ENCODE data around the gene CDK3. TPM values are rescaled to one million over a fixed set of nuclear protein-coding genes. Genes with fewer than 3 reads are reported as not detected.

Gene CDK3
- total and polyA plus RNA-seq, 2 of the 4 experiments (the other 2 are of a cell fraction), result 0.72 to 8.8 TPM

DNA sequence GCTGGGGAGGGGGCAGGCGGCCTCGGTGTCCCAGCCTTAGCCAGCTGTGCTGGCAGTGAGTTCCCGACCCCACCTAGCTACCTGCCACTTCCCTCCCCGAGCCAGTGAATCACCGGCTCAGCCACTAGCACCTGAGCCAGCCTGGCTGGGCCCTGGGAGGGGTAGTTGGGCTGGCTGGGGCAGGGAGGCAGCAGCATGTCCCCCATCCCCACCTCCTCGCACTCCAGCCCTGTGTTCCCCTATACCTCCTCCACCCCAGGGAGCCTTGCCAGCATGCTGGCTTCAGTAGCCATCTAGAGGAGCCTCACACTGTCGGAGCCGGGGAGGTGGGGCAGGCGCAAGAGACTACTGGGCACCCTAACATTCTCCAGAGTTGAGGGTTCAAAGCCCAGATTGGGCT lies 23.7 kb downstream of the CDK3 start:
- Histone ChIP-seq H3K79me1 (ENCODE audit: low read depth in 1 of 2, low read length in 2 of 2) (no peaks in the 10 kb centered on the region), H2AFZ (replicated peaks; ENCODE audit: low read length, poor library complexity) (no peak overlapping the region), H3K27ac (ENCODE audit: insufficient read depth, low read length) (no peak overlapping the region), H3K36me3 (ENCODE audit: control insufficient read depth, insufficient read depth, low read length) (no peaks in the 10 kb centered on the region), H4K5ac (ENCODE audit: low read depth, low read length) (no peak overlapping the region), H3K27me3 (ENCODE audit: control insufficient read depth, insufficient read depth, low read length) (peaks cover 10% of the 10 kb centered on the region), H4K91ac (ENCODE audit: insufficient read depth, low read depth, low read length) (no peak overlapping the region), H3K4ac (ENCODE audit: low read depth, low read length) (no peak overlapping the region), H2BK20ac (ENCODE audit: low read depth, low read length) (no peak overlapping the region), H4K8ac (ENCODE audit: low read depth in 2 of 2, low read length in 2 of 2) (no peak overlapping the region), H3K4me2 (ENCODE audit: low read depth, low read length) (no peak overlapping the region), H2AK9ac (replicated peaks; ENCODE audit: low read depth, low read length, poor library complexity) (no peak overlapping the region), H3K9me3 (ENCODE audit: control insufficient read depth, insufficient read depth, low read length) (no peaks in the 10 kb centered on the region), H3K9ac (ENCODE audit: low read depth, low read length) (no peak overlapping the region), H2BK15ac (ENCODE audit: low read depth, low read length) (no peak overlapping the region), H3K4me1 (ENCODE audit: control insufficient read depth, insufficient read depth, low read length) (no peaks in the 10 kb centered on the region), H3K56ac (ENCODE audit: extremely low read depth, insufficient read depth, low read length) (no peak overlapping the region), H3K18ac (ENCODE audit: low read depth, low read length) (no peak overlapping the region), H2BK5ac (ENCODE audit: low read depth, low read length, poor library complexity, severe bottlenecking) (no peak overlapping the region), H2BK120ac (ENCODE audit: low read depth, low read length) (no peak overlapping the region), H3K9me1 (ENCODE audit: insufficient read depth, low read length) (no peaks in the 10 kb centered on the region), H3K23ac (ENCODE audit: low read depth, low read length) (no peak overlapping the region), H3K14ac (replicated peaks; ENCODE audit: low read depth, low read length) (no peak overlapping the region), H4K20me1 (ENCODE audit: insufficient read depth, low read length) (no peaks in the 10 kb centered on the region), H2AK5ac (ENCODE audit: low read depth, low read length) (no peak overlapping the region), H3K4me3 (ENCODE audit: insufficient read depth, low read depth, low read length) (no peak overlapping the region)
- no CpG with 5 or more reads among the region's 9 CpGs for WGBS, 2 experiments (ENCODE audit: extremely low coverage in 2 of 2, insufficient read length in 1 of 2)
- TF ChIP-seq CEBPB (IDR thresholded peaks at IDR 0.05; ENCODE audit: low read depth, low read length) (no peak), BHLHE40 (IDR thresholded peaks at IDR 0.05; ENCODE audit: low read depth, low read length) (no peak), NFE2L2 (IDR thresholded peaks at IDR 0.05; ENCODE audit: low read depth, low read length) (no peak), RAD21 (IDR thresholded peaks at IDR 0.05; ENCODE audit: low read length) (no peak), FOS (IDR thresholded peaks at IDR 0.05; ENCODE audit: low read depth, low read length) (no peak), MXI1 (IDR thresholded peaks at IDR 0.05; ENCODE audit: borderline replicate concordance, low read depth, low read length) (no peak), SMC3 (IDR thresholded peaks at IDR 0.05; ENCODE audit: low read depth, low read length) (no peak), CHD1 (IDR thresholded peaks at IDR 0.05; ENCODE audit: low read depth, low read length) (no peak), RCOR1 (IDR thresholded peaks at IDR 0.05; ENCODE audit: insufficient replicate concordance, low read length) (no peak), POLR2A (IDR thresholded peaks at IDR 0.05; ENCODE audit: low read depth, low read length) (no peak), MAFK (IDR thresholded peaks at IDR 0.05; ENCODE audit: low read depth, low read length) (no peak), RFX5 (IDR thresholded peaks at IDR 0.05; ENCODE audit: low read depth, low read length) (no peak), MAZ (IDR thresholded peaks at IDR 0.05; ENCODE audit: borderline replicate concordance, low read depth, low read length) (no peak)
- TF ChIP-seq, protein P1, sequence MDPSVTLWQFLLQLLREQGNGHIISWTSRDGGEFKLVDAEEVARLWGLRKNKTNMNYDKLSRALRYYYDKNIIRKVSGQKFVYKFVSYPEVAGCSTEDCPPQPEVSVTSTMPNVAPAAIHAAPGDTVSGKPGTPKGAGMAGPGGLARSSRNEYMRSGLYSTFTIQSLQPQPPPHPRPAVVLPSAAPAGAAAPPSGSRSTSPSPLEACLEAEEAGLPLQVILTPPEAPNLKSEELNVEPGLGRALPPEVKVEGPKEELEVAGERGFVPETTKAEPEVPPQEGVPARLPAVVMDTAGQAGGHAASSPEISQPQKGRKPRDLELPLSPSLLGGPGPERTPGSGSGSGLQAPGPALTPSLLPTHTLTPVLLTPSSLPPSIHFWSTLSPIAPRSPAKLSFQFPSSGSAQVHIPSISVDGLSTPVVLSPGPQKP (IDR thresholded peaks at IDR 0.05; ENCODE audit: borderline replicate concordance, low read depth, low read length), result no peak
- TF ChIP-seq, protein P2, sequence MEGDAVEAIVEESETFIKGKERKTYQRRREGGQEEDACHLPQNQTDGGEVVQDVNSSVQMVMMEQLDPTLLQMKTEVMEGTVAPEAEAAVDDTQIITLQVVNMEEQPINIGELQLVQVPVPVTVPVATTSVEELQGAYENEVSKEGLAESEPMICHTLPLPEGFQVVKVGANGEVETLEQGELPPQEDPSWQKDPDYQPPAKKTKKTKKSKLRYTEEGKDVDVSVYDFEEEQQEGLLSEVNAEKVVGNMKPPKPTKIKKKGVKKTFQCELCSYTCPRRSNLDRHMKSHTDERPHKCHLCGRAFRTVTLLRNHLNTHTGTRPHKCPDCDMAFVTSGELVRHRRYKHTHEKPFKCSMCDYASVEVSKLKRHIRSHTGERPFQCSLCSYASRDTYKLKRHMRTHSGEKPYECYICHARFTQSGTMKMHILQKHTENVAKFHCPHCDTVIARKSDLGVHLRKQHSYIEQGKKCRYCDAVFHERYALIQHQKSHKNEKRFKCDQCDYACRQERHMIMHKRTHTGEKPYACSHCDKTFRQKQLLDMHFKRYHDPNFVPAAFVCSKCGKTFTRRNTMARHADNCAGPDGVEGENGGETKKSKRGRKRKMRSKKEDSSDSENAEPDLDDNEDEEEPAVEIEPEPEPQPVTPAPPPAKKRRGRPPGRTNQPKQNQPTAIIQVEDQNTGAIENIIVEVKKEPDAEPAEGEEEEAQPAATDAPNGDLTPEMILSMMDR (conservative IDR thresholded peaks at IDR 0.05; ENCODE audit: low read depth, low read length), result no peak
- TF ChIP-seq, protein P3, sequence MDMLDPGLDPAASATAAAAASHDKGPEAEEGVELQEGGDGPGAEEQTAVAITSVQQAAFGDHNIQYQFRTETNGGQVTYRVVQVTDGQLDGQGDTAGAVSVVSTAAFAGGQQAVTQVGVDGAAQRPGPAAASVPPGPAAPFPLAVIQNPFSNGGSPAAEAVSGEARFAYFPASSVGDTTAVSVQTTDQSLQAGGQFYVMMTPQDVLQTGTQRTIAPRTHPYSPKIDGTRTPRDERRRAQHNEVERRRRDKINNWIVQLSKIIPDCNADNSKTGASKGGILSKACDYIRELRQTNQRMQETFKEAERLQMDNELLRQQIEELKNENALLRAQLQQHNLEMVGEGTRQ (IDR thresholded peaks at IDR 0.05; ENCODE audit: low read depth, low read length), result no peak
- dilution Hi-C loops (cut with HindIII; ENCODE audit: low sequenced_read_pairs, unreplicated experiment) (no loop called here), intact Hi-C loops (cut with micrococcal nuclease) (no loop called here), in situ Hi-C loops (cut with MboI; ENCODE audit: low sequenced_read_pairs) (no loop called here)
- DNase-seq (no peak), ATAC-seq (ENCODE audit: low read depth) (no peak)
- POLR2A ChIA-PET (ENCODE audit: unreplicated experiment), result no interaction called here
- CTCF ChIA-PET, result interaction anchor here (0.8 kb wide), 1 partner anchor 10 kb away, joined by 3 read pairs; no protein-coding TSS in a partner anchor
- BruUV-seq (replicated peaks), result no TSS peak

Data from IMR-90 (cell line).